K562 (cell line): ENCODE measurements around the gene GFM2. TPM values are rescaled to one million over a fixed set of nuclear protein-coding genes. Genes with fewer than 3 reads are reported as not detected.

Source experiments
- ATAC-seq: fragments of 200-7000 bp; cut with Tn5 transposase; 3 replicates; pipeline ENCODE4 v1.9.1; 2020; ENCODE audit warnings: moderate library complexity
- BruUV-seq: library from RNA; stranded (reverse); fragments of 400-500 nt; replicated peaks from 2 replicates; lab custom pipeline; 2021; lab: Mats Ljungman, UMichigan
- CTCF ChIA-PET: fragments of 300-600 bp; formaldehyde crosslinking; extraction: SDS; loops from one replicate; lab custom pipeline; 2021; ENCODE audit warnings: low intra/inter-chr PET ratio; lab: Yijun Ruan, JAX
- POLR2A ChIA-PET: fragments of 300-600, 350-650 bp; sonication (Branson Sonifier 250); formaldehyde crosslinking; extraction: SDS; loops from one replicate; lab custom pipeline; 2021; ENCODE audit warnings: antibody characterized with exemption, inconsistent platforms; lab: Yijun Ruan, JAX
- DNase-seq, 4 experiments: peaks; one replicate each; pipeline versions ENCODE4 v3.0.0 to v3.0.0-alpha.2; 2011 to 2018; ENCODE audit warnings: low spot score in 3 of 4, mixed read lengths in 3 of 4; ENCODE audit errors: extremely low read depth in 1 of 4
- FAIRE-seq: peaks from 2 replicates; lab custom pipeline; 2011; peaks lifted over from hg19 to GRCh38; lab: Jason Lieb, UNC
- H2AFZ ChIP-seq: 2 replicates; pipeline ENCODE4 v1.6.0; 2011; ENCODE audit warnings: low read depth, low read length, control low read depth, inconsistent platforms
- H3K27ac ChIP-seq: fragments of 200-600 bp; 3 replicates; pipeline ENCODE4 v1.8.0; 2011; ENCODE audit warnings: low read depth, mild to moderate bottlenecking, control low read depth, inconsistent platforms, low read length, moderate library complexity, mixed read lengths; ENCODE audit errors: extremely low read depth
- H3K27me3 ChIP-seq, 2 experiments: fragments of 300-600 bp in 1 of 2; 2 replicates in 1 of 2; 3 replicates in 1 of 2; pipeline versions ENCODE4 v1.6.0 to v1.8.0; 2011; ENCODE audit warnings: inconsistent platforms in 2 of 2, low read length in 2 of 2, mild to moderate bottlenecking in 1 of 2, mixed read lengths in 1 of 2, moderate library complexity in 1 of 2; ENCODE audit not compliant: control insufficient read depth in 2 of 2, insufficient read depth in 2 of 2
- H3K36me3 ChIP-seq: fragments of 300-600 bp; 3 replicates; pipeline ENCODE4 v1.8.0; 2011; ENCODE audit warnings: mild to moderate bottlenecking, low read length, inconsistent platforms; ENCODE audit not compliant: control insufficient read depth, insufficient read depth
- H3K4me1 ChIP-seq, 2 experiments: fragments of 200-600 bp in 1 of 2; replicated peaks in 1 of 2; 2 replicates in 1 of 2; 3 replicates in 1 of 2; pipeline versions ENCODE4 v1.5.1 to v1.8.0; 2011; ENCODE audit warnings: inconsistent platforms in 2 of 2, low read length in 2 of 2, mild to moderate bottlenecking in 1 of 2, mixed read lengths in 1 of 2, moderate library complexity in 1 of 2; ENCODE audit not compliant: control insufficient read depth in 2 of 2, insufficient read depth in 2 of 2
- H3K4me2 ChIP-seq: 2 replicates; pipeline ENCODE4 v1.6.1; 2011; ENCODE audit warnings: low read length, control low read depth, inconsistent platforms, mixed read lengths; ENCODE audit not compliant: insufficient read depth
- H3K4me3 ChIP-seq: fragments of 200-600 bp; sonication (generic), shearing (Covaris generic); 2 replicates; pipeline ENCODE4 v1.5.1; 2016; ENCODE audit warnings: control low read depth, inconsistent platforms
- H3K79me2 ChIP-seq: fragments of 200-600 bp; 3 replicates; pipeline ENCODE4 v1.8.0; 2011; ENCODE audit warnings: low read length, inconsistent platforms; ENCODE audit not compliant: control insufficient read depth, insufficient read depth
- H3K9ac ChIP-seq, 2 experiments: 2 replicates each; pipeline versions ENCODE4 v1.6.0 to v1.6.1; 2011; ENCODE audit warnings: low read depth in 2 of 2, low read length in 2 of 2, control low read depth in 1 of 2, inconsistent platforms in 1 of 2, mild to moderate bottlenecking in 1 of 2, mixed read lengths in 1 of 2; ENCODE audit not compliant: insufficient read depth in 1 of 2
- H3K9me1 ChIP-seq: one replicate; pipeline ENCODE4 v1.6.0; 2011; ENCODE audit warnings: inconsistent platforms, mild to moderate bottlenecking, low read length, moderate library complexity; ENCODE audit not compliant: control insufficient read depth, insufficient read depth
- H3K9me3 ChIP-seq: replicated peaks from 2 replicates; pipeline ENCODE4 v1.5.1; 2011; ENCODE audit warnings: low read depth, low read length, inconsistent platforms; ENCODE audit not compliant: control insufficient read depth, insufficient read depth
- H4K20me1 ChIP-seq: replicated peaks from 2 replicates; pipeline ENCODE4 v1.6.1; 2011; ENCODE audit warnings: low read length, inconsistent platforms, mixed read lengths; ENCODE audit not compliant: control insufficient read depth, insufficient read depth
- IRF2 ChIP-seq: sonication (generic); formaldehyde crosslinking; IDR thresholded peaks from 2 replicates; pipeline ENCODE4 v1.8.1; 2022; ENCODE audit warnings: mild to moderate bottlenecking, missing genetic modification reagents
- KLF13 ChIP-seq: fragments of 450-650 bp; IDR thresholded peaks from 2 replicates; pipeline ENCODE4 v1.6.1; 2016; ENCODE audit warnings: missing genetic modification characterization, low read depth, mild to moderate bottlenecking, missing compliant biosample characterization, moderate library complexity, borderline replicate concordance
- MCM3 ChIP-seq: fragments of 450-650 bp; IDR thresholded peaks from 2 replicates; pipeline ENCODE4 v1.6.1; 2016
- MYBL2 ChIP-seq, 2 experiments: fragments of 450-650 bp in 1 of 2; sonication (generic) in 1 of 2; formaldehyde crosslinking in 1 of 2; IDR thresholded peaks; 2 replicates each; pipeline versions ENCODE4 v1.6.1 to v1.8.1; 2017 to 2022; ENCODE audit warnings: borderline replicate concordance in 1 of 2, inconsistent platforms in 1 of 2, low read depth in 1 of 2, mild to moderate bottlenecking in 1 of 2, missing genetic modification reagents in 1 of 2, moderate library complexity in 1 of 2
- MYC ChIP-seq, 2 experiments: fragments of 250-450 bp in 1 of 2; sonication (Bioruptor Pico) in 1 of 2; IDR thresholded peaks; 2 replicates each; pipeline versions ENCODE4 v1.5.1 to v1.6.1; 2012 to 2021; ENCODE audit warnings: low read depth in 2 of 2, borderline replicate concordance in 1 of 2, improper control_type of control experiment in 1 of 2, low read length in 1 of 2, mild to moderate bottlenecking in 1 of 2, moderate library complexity in 1 of 2
- NFIC ChIP-seq: fragments of 450-650 bp; IDR thresholded peaks from 2 replicates; pipeline ENCODE4 v1.6.1; 2017; ENCODE audit warnings: mild to moderate bottlenecking, inconsistent platforms
- SP1 ChIP-seq: sonication (generic); formaldehyde crosslinking; IDR thresholded peaks from 2 replicates; pipeline ENCODE4 v1.8.1; 2022; ENCODE audit warnings: mild to moderate bottlenecking, missing genetic modification reagents
- SREBF2 ChIP-seq: sonication (generic); formaldehyde crosslinking; IDR thresholded peaks from 2 replicates; pipeline ENCODE4 v1.4.0; 2020; ENCODE audit warnings: mild to moderate bottlenecking, missing genetic modification reagents
- ZNF644 ChIP-seq: fragments of 200-800 bp; sonication (Bioruptor generic); IDR thresholded peaks from 2 replicates; pipeline ENCODE4 v1.6.1; 2016; ENCODE audit warnings: low read depth, missing genetic modification characterization, missing compliant biosample characterization
- WGBS: fragments of 100-300 bp; shearing (Covaris generic); methylation state at CpG from one replicate; pipeline ENCODE4 v1.1.6; 2016; ENCODE audit warnings: low coverage, mixed read lengths; ENCODE audit not compliant: insufficient coverage; ENCODE audit errors: missing lambda C conversion rate; 5-methylcytosine and 5-hydroxymethylcytosine counted together
- in situ Hi-C: fragments of 300-500 bp; cut with MboI; formaldehyde crosslinking; loops from 4 replicates; pipeline ENCODE4 v1.15.0; 2018; ENCODE audit warnings: inconsistent platforms, mixed read lengths
- intact Hi-C: fragments of 100-400 bp; cut with micrococcal nuclease; formaldehyde crosslinking; loops from 2 replicates; pipeline ENCODE4 v1.14.2; 2022
- polyA plus RNA-seq, 8 experiments: library from polyadenylated mRNA; depleted of rRNA in 4 of 8; stranded (reverse) in 5 of 8; unstranded in 3 of 8; fragments of >200 nt; fragmentation: Nextera tagmentation in 2 of 8; fragmentation: Illumina TruSeq in 1 of 8; extraction: Ambion mirVana in 2 of 8; extraction: Trizol in 1 of 8; gene quantifications; 2 replicates each; pipeline versions ENCODE4 v1.2.1 to v1.2.3, GENCODE V29; 2011 to 2014; ENCODE audit warnings: inconsistent platforms in 1 of 8, missing spikeins in 1 of 8
- total RNA-seq, 7 experiments: library from RNA; depleted of rRNA in 6 of 7; stranded (reverse); fragments of >200 nt in 6 of 7; fragmentation: Illumina TruSeq in 2 of 7; extraction: Trizol in 2 of 7; gene quantifications; 2 replicates each; pipeline versions ENCODE4 v1.2.1 to v1.2.3, GENCODE V29; 2011 to 2021; ENCODE audit warnings: low replicate concordance in 1 of 7
- TF ChIP-seq, protein P1 (sequence below): fragments of 200-800 bp; sonication (Bioruptor generic); IDR thresholded peaks from 2 replicates; pipeline ENCODE4 v1.6.1; 2017; ENCODE audit warnings: missing genetic modification characterization, missing compliant biosample characterization

Gene GFM2
- total and polyA plus RNA-seq, 9 of the 15 experiments (the other 6 are each of a cell fraction or from before 2014, with no cell fraction given) = 32.8 to 78.2 (median 52.5) TPM

- no TSS peak for BruUV-seq
- DNase-seq (no peak), FAIRE-seq (peak; percentile 35), ATAC-seq (no peak)
- H3K9me1 ChIP-seq = no peaks in the 10 kb centered on the region
- no peak overlapping the region for H3K27ac ChIP-seq
- H3K79me2 ChIP-seq = no peaks in the 10 kb centered on the region
- no peak overlapping the region for H3K4me3 ChIP-seq
- intact Hi-C loops (no loop called here), in situ Hi-C loops (no loop called here)
- no peaks in the 10 kb centered on the region for H4K20me1 ChIP-seq
- no peaks in the 10 kb centered on the region; a peak in 1 of 5 replicates for H3K4me1 ChIP-seq
- H3K4me2 ChIP-seq = no peak overlapping the region; the same call in 1 of the 2 replicates
- H3K36me3 ChIP-seq = no peaks in the 10 kb centered on the region
- TF ChIP-seq MYC (IDR thresholded peaks at IDR 0.05; ENCODE audit: low read depth, low read length) (no peak), MYC (CRISPR knock-in tag; IDR thresholded peaks at IDR 0.05; ENCODE audit: borderline replicate concordance, low read depth) (no peak), IRF2 (CRISPR knock-in tag) (no peak), ZNF644 (tag) (no peak), MCM3 (no peak), SP1 (no peak), KLF13 (tag) (no peak), SREBF2 (CRISPR knock-in tag) (no peak), NFIC (no peak), MYBL2 (IDR thresholded peaks at IDR 0.05; ENCODE audit: low read depth) (no peak), MYBL2 (CRISPR knock-in tag; IDR thresholded peaks at IDR 0.05; ENCODE audit: borderline replicate concordance) (no peak)
- TF ChIP-seq, protein P1, sequence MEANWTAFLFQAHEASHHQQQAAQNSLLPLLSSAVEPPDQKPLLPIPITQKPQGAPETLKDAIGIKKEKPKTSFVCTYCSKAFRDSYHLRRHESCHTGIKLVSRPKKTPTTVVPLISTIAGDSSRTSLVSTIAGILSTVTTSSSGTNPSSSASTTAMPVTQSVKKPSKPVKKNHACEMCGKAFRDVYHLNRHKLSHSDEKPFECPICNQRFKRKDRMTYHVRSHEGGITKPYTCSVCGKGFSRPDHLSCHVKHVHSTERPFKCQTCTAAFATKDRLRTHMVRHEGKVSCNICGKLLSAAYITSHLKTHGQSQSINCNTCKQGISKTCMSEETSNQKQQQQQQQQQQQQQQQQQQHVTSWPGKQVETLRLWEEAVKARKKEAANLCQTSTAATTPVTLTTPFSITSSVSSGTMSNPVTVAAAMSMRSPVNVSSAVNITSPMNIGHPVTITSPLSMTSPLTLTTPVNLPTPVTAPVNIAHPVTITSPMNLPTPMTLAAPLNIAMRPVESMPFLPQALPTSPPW (CRISPR knock-in tag) = no peak
- peaks cover 11 to 23% of the 10 kb centered on the region in 2 experiments; a peak in 3 of 5 replicates for H3K27me3 ChIP-seq
- no peak overlapping the region for H2AFZ ChIP-seq
- H3K9ac ChIP-seq = 0 out of 4 replicates have a peak overlapping the region, but pooled peaks of 1 of the 2 experiments have one; percentile 26
- ChIA-PET POLR2A (interaction anchor here (1.4 kb wide), 1 partner anchor 25 kb away, joined by 3 read pairs; no protein-coding TSS in a partner anchor), CTCF (no interaction called here)
- H3K9me3 ChIP-seq = no peaks in the 10 kb centered on the region
- under 1% methylated on average over 20 of the region's 21 CpGs for WGBS
Measured at GRCh38 chr5:74798977-74799911, 32.3 kb upstream of the GFM2 start.
